ENCODE results near the gene S100Z.
"Not testable (repeated sequence)": the region's sequence is repeated elsewhere in the genome, so short reads cannot be mapped to it uniquely, and the experiment has no call there.

Gene S100Z

GRCh38 chr5:76888733-76889300, 39.0 kb downstream of the S100Z start:
- no peak for DNase-seq

DNA sequence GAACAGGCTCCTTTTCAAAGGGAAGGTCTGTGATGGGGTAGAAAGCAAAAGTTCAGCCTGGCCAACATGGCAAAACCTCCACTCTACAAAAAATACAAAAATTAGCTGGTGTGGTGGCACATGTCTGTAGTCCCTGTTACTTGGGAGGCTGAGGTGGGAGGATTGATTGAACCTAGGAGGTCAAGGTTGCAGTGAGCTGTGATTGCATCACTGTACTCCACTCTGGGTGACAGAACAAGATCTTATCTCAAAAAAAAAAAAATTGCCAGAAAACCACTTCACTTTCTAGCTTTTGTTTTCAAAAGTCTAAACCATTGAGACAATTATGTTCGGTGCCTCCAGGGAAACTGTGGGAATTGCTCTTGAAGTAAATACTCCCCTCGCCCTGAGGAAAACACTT, 43.5 kb downstream of the S100Z start:
- no peak for DNase-seq

- no peak for DNase-seq
Observed at GRCh38 chr5:76896196-76896595, 46.4 kb downstream of the S100Z start.

DNA sequence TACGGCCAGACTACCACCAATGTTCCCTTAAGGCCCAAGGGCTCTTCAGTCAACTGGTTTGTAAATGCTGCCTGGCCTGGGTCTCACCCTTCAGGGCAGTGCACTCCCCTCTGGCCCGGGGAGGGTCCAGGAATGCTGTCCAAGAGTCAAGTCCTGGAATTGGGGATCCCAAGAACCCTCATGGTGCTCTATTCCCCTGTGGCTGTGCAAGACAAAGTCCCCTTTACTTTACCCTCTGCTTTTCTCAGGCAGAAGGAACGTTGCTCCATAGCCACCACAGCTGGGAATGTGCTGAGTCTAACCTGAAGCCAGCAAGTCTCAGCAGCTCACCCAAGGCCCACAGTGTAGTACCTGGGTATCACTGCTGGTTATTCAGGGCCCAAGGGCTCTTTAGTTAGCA, 51.7 kb downstream of the S100Z start:
- no peak for DNase-seq

DNA sequence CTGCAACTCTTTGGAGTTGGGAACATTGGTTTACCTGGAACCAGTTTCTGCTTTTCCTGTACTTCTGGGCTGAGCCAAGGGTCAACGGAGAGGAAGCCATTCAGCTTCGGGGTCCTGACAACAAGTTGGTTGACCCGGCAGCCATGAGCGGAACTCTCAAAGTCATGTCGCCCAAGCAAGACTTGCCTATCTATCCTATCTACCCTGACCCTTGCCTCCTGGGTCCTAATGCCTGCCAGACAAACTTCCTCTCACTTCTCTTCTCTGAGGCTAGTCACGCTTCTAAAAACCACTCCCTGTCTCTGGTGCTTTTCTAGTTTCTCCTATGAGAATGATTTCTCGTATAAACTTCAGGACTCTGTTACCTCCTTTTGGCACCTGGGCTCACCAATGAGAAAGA, 58.4 kb downstream of the S100Z start:
- no peak for DNase-seq

GRCh38 chr5:76910344-76910933, 60.6 kb downstream of the S100Z start:
- DNase-seq: not testable (repeated sequence)

DNA sequence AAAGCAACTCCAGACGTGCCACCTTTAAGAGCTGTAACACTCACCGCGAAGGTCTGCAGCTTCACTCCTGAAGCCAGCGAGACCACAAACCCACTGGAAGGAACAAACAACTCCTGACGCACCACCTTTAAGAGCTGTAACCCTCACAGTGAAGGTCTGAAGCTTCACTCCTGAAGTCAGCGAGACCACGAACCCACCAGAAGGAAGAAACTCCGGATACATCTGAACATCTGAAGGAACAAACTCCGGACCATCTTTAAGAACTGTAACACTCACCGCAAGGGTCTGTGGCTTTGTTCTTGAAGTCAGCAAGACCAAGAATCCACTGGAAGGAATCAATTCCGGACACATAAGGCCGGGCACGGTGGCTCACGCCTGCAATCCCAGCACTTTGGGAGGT, 64.9 kb downstream of the S100Z start:
- DNase-seq: not testable (repeated sequence)

DNA sequence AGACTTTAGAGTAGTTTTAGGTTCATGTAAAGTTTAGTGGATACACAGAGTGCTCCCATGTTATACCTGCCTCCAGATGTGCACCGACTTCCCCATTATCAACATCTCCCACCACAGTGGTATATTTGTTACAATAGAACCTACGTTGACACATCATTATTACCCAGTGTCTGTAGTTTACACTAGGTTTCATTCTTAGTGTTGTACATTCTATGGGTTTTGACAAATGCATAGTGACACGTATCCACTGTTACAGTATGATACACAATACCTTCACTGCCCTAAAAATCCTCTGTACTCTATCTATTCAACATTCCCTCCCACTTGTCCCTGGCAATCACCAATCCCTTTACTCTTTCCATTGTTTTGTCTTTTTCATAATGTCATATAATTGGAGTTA, 68.7 kb downstream of the S100Z start:
- DNase-seq: no peak

DNA sequence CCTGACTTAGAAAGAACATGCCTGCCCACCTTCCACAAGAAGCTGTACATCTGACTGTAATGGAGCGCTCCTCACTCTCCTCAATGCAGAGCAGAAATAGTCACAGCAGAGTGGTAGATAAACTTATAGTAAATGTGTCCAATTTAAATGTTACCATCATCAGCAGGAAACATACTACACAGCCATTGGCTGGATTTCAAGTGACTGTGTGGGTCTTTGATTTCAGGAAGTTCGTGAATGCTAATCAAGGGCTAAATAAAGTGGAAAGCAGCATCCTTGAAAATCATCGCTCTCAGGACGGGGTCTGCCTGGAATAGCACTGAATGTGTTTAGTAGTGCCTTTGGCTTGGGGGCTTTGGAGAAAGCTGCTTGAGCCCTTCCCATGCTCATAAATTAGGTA, 70.7 kb downstream of the S100Z start:
- DNase-seq: no peak

DNA sequence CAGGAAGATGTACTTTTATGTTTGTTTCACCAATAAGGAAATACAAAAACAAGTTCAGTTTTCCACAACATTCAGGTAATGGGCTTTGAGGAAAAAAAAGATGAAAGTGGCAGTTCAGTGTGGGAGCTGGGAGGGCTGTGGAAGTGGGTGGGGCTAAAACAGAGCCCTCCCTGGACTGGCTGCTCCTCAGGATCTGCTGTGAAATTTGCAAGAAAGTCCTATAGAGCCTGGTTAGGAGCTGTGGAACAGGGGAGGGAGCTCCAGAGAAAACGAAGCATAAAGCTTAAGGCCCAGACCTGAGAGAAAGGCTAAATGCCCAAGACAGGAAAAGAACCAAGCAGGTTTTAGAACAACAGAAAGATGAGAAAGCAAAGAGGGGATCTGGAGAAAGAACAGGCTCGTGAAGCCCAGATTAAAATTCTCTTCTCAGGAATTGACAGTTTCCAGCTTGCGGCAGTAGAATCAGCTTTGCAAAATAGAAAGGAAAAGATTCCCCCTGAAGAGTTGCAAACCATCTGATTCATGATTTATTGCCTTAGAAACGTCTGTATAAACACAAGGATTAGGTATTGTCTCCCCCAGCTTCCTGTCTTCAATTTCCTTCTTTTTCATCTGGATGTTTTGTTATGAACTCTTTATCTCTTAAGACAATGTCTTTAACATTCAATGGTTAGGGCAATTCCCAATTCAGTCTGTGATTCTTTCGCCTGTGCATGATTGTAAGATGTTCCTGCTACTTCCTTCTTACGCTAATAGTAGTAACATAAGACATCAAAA, 76.7 kb downstream of the S100Z start:
- DNase-seq: no peak

DNA sequence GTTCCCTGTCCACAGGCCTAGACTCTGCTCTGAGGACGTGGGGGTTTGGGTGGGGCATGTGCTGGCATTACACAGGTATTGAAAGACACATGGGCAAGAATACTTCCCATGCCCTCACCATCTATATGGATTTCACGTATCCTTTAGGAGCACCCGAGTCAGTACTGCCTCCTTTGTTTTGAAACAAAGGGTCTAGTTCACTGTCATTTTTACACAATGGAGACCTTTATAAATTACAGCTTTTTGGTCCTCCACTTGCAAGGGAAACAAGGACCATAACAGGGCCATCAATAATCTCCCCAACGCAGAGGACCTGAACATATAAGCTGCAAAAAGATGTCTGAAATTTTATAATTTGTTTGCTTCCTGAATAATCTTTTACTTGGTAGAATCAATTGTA, 78.1 kb downstream of the S100Z start:
- DNase-seq: no peak

GRCh38 chr5:76930083-76930482, 80.3 kb downstream of the S100Z start:
- no peak for DNase-seq

- no peak for DNase-seq
Observed at GRCh38 chr5:76938177-76938576, 88.4 kb downstream of the S100Z start.

DNA sequence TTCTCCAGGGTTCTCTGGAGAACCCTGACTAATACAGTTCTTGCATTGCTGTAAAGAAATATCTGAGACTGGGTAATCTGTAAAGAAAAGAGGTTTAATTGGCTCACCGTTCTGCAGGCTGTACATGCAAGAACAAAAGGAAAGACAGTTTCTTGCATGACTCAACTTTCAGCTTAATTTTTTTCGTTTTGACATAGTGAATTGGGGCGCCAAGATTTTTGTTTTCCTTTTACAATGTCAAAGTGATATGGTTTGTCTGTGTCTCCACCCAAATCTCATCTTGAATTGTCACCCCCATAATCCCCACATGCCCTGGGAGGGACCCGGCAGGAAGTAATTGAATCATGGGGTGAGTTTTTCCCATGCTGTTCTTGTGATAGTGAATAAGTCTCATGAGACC, 91.2 kb downstream of the S100Z start:
- no peak for DNase-seq

GRCh38 chr5:76941442-76941841, 91.6 kb downstream of the S100Z start:
- DNase-seq: no peak

DNA sequence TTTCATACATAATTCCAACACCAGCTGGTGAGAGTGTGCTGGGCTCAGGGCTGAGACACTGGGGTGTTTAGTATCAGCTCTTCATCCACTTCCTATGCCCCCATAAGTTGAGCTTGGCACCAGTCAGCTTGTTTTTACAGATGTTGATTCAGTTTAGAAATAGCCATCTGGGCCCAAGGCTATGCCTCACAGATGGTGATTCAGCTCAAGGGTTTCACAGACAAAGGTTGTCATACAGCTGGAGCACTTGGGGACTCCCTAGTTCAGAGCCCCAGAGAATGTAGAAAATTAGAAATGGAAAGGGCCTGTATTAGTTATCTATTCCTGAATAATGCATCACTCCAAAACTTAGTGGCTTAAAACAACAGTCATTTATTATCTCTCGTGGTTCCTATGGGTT, 92.8 kb downstream of the S100Z start:
- no peak for DNase-seq

GRCh38 chr5:76943006-76943405, 93.2 kb downstream of the S100Z start:
- no peak for DNase-seq

DNA sequence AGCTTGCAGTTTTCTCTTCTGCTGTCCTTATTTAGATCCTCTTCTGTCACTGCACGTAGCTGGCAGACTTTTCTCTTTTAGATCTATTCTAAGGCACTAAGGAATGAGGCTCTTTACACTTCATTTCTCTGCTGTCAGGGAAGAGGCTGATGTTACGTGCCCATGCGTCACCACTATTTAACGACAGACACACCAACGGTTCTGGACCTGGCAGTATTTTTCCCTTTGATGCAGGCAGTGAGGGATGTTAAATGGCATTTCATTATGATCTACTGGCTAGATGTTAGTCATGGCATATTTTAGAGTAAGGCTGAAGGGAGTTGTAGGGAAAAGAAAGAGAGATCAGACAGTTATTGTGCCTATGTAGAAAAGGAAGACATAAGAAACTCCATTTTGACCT, 94.8 kb downstream of the S100Z start:
- DNase-seq: no peak

GRCh38 chr5:76945238-76945637, 95.4 kb downstream of the S100Z start:
- not testable (repeated sequence) for DNase-seq

DNA sequence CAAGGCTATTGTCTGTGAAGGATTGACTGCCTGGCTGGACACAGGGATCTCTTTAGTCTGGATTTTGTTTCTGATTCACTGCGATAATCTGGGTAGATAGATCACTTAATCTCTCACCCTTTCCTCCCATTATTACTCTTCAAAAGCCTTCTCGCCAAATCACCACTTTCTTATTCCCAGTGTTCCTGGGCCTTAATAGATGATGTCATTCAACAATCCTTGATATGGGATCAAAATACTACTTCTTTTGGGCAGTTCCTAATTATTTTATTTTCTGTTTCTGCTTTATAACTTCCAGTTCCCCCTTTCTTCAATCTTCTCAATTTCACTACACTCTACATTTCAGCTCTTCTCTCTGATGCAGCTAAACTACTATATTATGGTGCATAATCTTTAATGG, 96.3 kb downstream of the S100Z start:
- DNase-seq: no peak

DNA sequence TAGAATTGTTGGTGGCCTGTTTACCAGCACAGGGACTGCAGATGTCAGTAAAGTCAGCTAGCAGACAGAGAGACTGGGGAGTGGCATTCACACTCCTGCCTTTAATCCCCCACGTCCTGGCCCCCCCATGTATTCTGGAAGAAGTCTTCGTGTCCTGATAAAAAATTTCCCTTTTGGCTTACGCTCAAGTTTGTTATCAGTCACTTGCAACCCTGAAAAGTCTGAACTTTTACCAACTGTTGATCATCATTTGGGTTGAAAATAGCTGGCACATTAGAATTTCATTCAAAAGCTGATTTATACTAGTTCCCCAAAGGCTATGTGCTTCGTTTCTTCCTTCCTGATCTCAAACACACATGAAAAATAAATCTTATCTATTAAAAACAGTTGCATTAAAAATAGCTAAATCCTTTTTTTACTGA, 97.3 kb downstream of the S100Z start:
- no peak for DNase-seq

DNA sequence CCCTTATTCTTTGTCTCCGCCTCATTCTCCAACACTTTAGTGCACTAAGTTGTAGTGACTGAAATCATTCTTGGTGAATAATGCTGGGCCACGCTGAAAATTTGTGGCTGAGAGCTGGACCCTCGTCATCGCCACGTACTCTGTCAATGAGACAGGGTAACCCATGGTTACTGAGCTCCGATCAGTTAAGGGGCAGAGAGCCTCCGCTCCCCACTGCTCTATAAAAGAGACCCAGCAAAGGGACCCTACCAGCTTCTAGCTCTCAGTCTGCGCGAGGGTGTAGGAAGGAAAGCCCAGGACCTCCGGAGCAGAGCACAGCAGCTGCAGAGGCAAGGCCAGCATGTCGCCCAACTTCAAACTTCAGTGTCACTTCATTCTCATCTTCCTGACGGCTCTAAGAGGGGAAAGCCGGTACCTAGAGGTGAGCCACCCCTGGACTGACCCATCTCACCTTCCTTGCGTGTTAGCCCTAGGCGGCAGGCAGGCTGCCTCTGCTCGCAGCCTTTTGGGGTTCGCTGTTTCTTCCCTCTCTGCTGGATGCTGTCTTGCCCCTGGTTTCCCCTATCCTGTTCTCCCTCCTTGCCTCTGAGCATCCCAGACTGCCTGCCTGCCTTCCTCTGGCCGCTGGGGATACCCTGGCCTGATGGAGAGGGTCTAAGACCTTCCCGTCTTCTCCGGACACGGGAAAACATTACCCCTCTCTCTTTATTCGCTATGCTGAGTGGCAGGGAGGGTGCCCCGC, 103.2 kb downstream of the S100Z start, which contains the start of gene CRHBP:
CRHBP (plus strand) TSS at position 251 of the 742 bp plus-strand sequence; CDS start at position 341, 90 bp downstream.
- no peak for DNase-seq

GRCh38 chr5:76953551-76954382, 104.0 kb downstream of the S100Z start:
- DNase-seq: no peak
